ENCODE results near the gene GPR39.

GPR39 gene

DNA sequence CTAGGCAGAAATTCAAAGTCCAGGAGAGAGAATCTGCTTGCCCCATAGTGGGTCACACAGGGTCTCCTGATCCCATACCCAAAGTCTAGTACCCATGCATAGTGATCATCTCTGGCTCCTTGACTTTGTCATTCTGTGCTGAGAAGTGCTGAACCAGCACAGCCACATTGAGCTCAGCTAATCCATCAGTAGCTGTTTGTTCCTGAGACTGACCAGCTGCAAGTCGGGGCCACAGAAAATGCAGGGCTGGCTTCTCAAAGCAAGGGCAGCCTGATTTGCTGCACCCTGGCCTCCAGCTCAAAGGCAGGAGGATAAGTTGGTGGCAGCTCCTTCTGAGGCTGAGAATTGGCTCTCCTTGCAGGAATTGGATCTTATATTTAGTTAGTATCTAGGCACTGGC is 181.2 kb downstream of the GPR39 start:
- TF ChIP-seq, protein P1, sequence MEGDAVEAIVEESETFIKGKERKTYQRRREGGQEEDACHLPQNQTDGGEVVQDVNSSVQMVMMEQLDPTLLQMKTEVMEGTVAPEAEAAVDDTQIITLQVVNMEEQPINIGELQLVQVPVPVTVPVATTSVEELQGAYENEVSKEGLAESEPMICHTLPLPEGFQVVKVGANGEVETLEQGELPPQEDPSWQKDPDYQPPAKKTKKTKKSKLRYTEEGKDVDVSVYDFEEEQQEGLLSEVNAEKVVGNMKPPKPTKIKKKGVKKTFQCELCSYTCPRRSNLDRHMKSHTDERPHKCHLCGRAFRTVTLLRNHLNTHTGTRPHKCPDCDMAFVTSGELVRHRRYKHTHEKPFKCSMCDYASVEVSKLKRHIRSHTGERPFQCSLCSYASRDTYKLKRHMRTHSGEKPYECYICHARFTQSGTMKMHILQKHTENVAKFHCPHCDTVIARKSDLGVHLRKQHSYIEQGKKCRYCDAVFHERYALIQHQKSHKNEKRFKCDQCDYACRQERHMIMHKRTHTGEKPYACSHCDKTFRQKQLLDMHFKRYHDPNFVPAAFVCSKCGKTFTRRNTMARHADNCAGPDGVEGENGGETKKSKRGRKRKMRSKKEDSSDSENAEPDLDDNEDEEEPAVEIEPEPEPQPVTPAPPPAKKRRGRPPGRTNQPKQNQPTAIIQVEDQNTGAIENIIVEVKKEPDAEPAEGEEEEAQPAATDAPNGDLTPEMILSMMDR (IDR thresholded peaks at IDR 0.05), result no peak
- intact Hi-C loops (cut with DNase I; ENCODE audit: low total_unique reads), result no loop called here

DNA sequence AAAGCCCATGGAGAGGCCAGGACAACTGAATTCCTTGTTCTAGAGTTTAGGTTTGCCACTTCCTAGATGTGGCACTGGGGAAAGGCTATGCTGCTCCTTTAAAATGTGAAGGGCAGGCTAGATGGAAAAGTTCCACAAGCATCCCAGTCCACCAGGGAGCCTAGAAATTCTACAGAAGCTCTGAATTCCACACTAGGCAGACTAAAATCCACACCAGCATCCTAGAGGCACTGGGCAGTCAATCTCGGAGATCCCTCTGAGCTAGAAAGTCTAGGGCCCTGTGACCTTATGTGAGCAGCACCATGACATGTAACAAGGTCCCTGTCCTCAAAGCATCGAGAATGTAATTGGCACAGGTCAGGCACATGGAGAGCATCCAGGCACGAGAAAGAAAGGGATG is 181.9 kb downstream of the GPR39 start:
- H3K27me3 ChIP-seq, result peaks cover 0 to 3% of the 10 kb centered on the region in 2 donors
- intact Hi-C loops (cut with DNase I; ENCODE audit: low total_unique reads), result no loop called here
- no peak overlapping the region for H3K27ac ChIP-seq
- TF ChIP-seq, protein P1 (IDR thresholded peaks at IDR 0.05), result no peak
- no peaks in the 10 kb centered on the region for H3K36me3 ChIP-seq
- H3K9me3 ChIP-seq, result no peaks in the 10 kb centered on the region
- no peak for DNase-seq
- no peak overlapping the region for H3K4me3 ChIP-seq
- H3K4me1 ChIP-seq, result no peaks in the 10 kb centered on the region

More for the DNA sequence above, 181.2 kb downstream of the GPR39 start:
- Histone ChIP-seq H3K9me3 (no peaks in the 10 kb centered on the region), H3K4me3 (no peak overlapping the region), H3K27me3 (peaks cover 0 to 3% of the 10 kb centered on the region in 2 donors), H3K36me3 (no peaks in the 10 kb centered on the region), H3K4me1 (no peaks in the 10 kb centered on the region), H3K27ac (no peak overlapping the region)
- no peak for DNase-seq

DNA sequence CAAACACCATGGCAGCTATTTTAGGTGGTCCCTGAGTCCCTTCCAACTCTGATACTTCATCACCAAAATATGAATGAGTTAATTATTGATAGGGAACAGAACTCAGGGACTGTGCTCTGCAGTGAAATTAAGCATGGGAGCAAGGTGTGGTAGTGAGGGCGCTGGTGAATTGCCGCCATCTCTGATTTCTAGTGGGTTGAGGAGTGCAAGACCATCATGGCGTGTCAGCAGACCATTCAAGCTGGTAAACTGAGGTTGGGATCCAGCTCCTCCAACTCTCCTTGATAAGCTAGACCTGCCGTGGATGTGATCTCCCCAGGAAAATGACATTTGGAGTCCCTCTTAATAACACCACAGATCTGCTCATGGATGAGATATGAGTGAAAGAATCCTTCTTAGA is 183.0 kb downstream of the GPR39 start:
- no peak overlapping the region for H3K4me3 ChIP-seq
- intact Hi-C loops (cut with DNase I; ENCODE audit: low total_unique reads), result no loop called here
- no peaks in the 10 kb centered on the region for H3K36me3 ChIP-seq
- H3K27me3 ChIP-seq, result peaks cover 0 to 3% of the 10 kb centered on the region in 2 donors
- no peaks in the 10 kb centered on the region for H3K9me3 ChIP-seq
- no peak for DNase-seq
- no peaks in the 10 kb centered on the region for H3K4me1 ChIP-seq
- no peak overlapping the region for H3K27ac ChIP-seq
- TF ChIP-seq, protein P1 (IDR thresholded peaks at IDR 0.05), result no peak

DNA sequence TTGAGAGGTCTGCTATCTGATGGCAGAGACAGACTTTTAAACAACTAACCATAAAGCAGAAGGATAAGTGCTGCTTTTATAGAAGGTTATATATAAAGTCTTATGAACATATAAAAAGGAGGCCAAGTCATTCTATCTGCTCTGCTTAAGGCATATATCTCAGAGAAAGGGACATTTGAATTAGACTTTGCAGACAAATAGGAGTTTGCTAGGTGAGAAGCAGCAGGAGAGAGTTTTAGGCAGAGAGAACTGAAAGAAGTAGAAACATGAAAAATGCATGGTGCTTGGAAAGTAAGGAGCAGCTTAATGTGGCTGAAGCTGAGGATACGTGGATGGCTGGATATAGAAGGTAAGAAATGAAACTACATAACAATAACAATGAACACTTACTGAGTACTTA is 188.0 kb downstream of the GPR39 start:
- H3K27ac ChIP-seq, result no peak overlapping the region
- H3K4me1 ChIP-seq, result no peaks in the 10 kb centered on the region
- no peaks in the 10 kb centered on the region for H3K9me3 ChIP-seq
- no peak for DNase-seq
- no peaks in the 10 kb centered on the region for H3K36me3 ChIP-seq
- TF ChIP-seq, protein P1 (IDR thresholded peaks at IDR 0.05), result no peak
- intact Hi-C loops (cut with DNase I; ENCODE audit: low total_unique reads), result no loop called here
- no peak overlapping the region for H3K4me3 ChIP-seq
- H3K27me3 ChIP-seq, result peaks cover 0 to 3% of the 10 kb centered on the region in 2 donors

DNA sequence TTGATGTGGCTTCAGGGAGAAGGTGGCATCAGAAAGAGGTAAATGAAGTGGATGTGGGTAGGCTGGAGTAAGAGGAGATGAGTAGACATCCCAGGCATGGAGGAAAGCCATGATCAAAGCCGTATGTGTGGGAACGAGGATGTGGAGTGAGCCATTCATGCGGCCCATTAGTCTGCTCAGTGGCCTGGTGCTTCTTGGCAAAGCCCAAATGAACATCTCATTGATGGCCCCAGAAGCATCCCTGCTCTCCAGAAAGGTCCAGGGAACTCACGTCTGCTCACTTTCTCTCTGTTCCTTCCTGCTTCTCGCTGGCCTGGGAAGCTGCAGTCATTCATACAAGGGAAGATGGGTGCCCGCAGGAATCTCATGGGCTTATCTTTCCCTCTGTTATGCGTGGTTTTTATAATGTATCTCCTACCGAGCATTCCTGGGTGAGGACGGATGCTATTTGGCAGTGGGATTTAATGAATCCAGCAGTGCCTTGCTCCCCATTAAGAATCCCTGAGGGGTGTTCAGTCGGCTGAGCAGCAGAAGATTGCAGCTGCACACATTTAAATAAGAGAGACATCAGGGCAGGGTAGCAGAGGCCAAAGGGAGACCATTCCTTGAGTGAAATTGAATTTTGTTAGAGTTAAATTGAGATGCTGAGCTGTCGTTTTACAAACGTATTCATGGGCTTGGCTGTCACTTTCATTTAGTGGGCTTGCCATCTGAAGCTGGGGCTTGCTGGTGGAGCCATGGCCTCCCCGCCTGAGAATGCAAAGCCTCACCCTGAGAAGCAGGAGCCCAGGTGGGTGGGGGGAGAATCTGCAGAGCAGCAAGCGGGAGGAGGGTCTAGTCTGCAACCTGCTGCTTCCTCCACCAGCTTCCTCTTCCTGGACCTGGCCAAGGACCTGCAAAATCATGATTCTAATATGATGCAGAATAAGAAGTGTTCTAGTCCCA is 188.9 kb downstream of the GPR39 start:
- intact Hi-C loops (cut with DNase I; ENCODE audit: low total_unique reads), result no loop called here
- no peak overlapping the region for H3K4me3 ChIP-seq
- peaks cover 0 to 3% of the 10 kb centered on the region in 2 donors for H3K27me3 ChIP-seq
- no peaks in the 10 kb centered on the region for H3K4me1 ChIP-seq
- H3K36me3 ChIP-seq, result no peaks in the 10 kb centered on the region
- TF ChIP-seq, protein P1 (IDR thresholded peaks at IDR 0.05), result no peak
- no peak overlapping the region for H3K27ac ChIP-seq
- no peak for DNase-seq
- H3K9me3 ChIP-seq, result no peaks in the 10 kb centered on the region

Data from tibial artery (tissue), 4 donors.